Transverse colon (tissue), 4 donors: Measurements from ENCODE around the gene TMPRSS9. TPM values are rescaled to one million over a fixed set of nuclear protein-coding genes. Genes with fewer than 3 reads are reported as not detected.
"Not testable (repeated sequence)": the region's sequence is repeated elsewhere in the genome, so short reads cannot be mapped to it uniquely, and the experiment has no call there.

Experiments
- DNase-seq: peaks from one replicate; pipeline ENCODE4 v3.0.0-alpha.2; 2019
- H3K27ac ChIP-seq, 4 donors: fragments of 200-600 bp; sonication (generic); 2 replicates each; pipeline ENCODE4 v1.5.1; 2016 to 2018; ENCODE audit warnings: inconsistent platforms in 4 of 4
- H3K27me3 ChIP-seq: fragments of 200-600 bp; sonication (generic); 2 replicates; pipeline ENCODE4 v1.5.1; 2017; ENCODE audit warnings: inconsistent platforms
- H3K36me3 ChIP-seq, 4 donors: fragments of 200-600 bp; sonication (generic); 2 replicates each; pipeline ENCODE4 v1.5.1; 2017 to 2019; ENCODE audit warnings: inconsistent platforms in 4 of 4
- H3K4me1 ChIP-seq, 4 donors: fragments of 200-600 bp; sonication (generic); 2 replicates each; pipeline ENCODE4 v1.5.1; 2017 to 2020; ENCODE audit warnings: inconsistent platforms in 4 of 4
- H3K4me3 ChIP-seq, 4 donors: fragments of 200-600 bp; sonication (generic); 1 replicate in 1 of 4; 2 replicates in 3 of 4; pipeline versions ENCODE4 v1.5.1 to v1.6.1; 2017 to 2019; ENCODE audit warnings: inconsistent platforms in 4 of 4
- H3K9me3 ChIP-seq, 2 donors: fragments of 200-600 bp; sonication (generic); 2 replicates each; pipeline ENCODE4 v1.5.1; 2017 to 2019; ENCODE audit warnings: inconsistent platforms in 2 of 2
- EP300 ChIP-seq: sonication (generic); formaldehyde crosslinking; IDR thresholded peaks from one replicate; pipeline ENCODE4 v1.6.1; 2017; ENCODE audit warnings: antibody characterized with exemption, low read depth
- POLR2A ChIP-seq: fragments of 450-650 bp; IDR thresholded peaks from one replicate; pipeline ENCODE4 v1.6.1; 2016; ENCODE audit warnings: antibody characterized with exemption, mild to moderate bottlenecking, moderate library complexity
- POLR2AphosphoS5 ChIP-seq, 3 donors: sonication (generic); formaldehyde crosslinking; IDR thresholded peaks; one replicate each; pipeline ENCODE4 v1.6.1; 2016; ENCODE audit warnings: antibody characterized with exemption in 3 of 3
- WGBS, 2 donors: methylation state at CpG; one replicate each; pipeline ENCODE4 v1.1.5; 2018; ENCODE audit warnings: low coverage in 1 of 2; 5-methylcytosine and 5-hydroxymethylcytosine counted together
- in situ Hi-C, 4 donors: fragments of 200-750 bp; cut with MboI; loops; one replicate each; pipeline versions ENCODE4 v1.15.0 to v1.15.1; 2017; ENCODE audit warnings: low sequenced_read_pairs in 3 of 4, low pct_ligation_motif_present in 1 of 4, low pct_unique_long_range_greater_than_20kb in 1 of 4
- intact Hi-C: fragments of 100-400 bp; cut with DNase I; formaldehyde crosslinking; loops from one replicate; pipeline ENCODE4 v1.15.1; 2023; ENCODE audit warnings: low total_unique reads
- total RNA-seq, 4 donors: library from RNA; depleted of rRNA; stranded (reverse); fragments of >200 nt; gene quantifications; one replicate each; pipeline ENCODE4 v1.1.0, GENCODE V29; 2016
- TF ChIP-seq, protein P1 (sequence below), 5 experiments: fragments of 200-600 bp in 3 of 5; fragments of 450-650 bp in 2 of 5; sonication (generic) in 3 of 5; IDR thresholded peaks; 1 replicate in 2 of 5; 2 replicates in 3 of 5; pipeline ENCODE4 v1.5.1; 2016 to 2017; ENCODE audit warnings: antibody characterized with exemption in 5 of 5, inconsistent platforms in 3 of 5, mild to moderate bottlenecking in 2 of 5, moderate library complexity in 1 of 5

Gene TMPRSS9
- total RNA-seq, 4 donors from 2014 or later = 0.27 TPM; not detected in 3

GRCh38 chr19:2394054-2394441 lies 34.0 kb downstream of the TMPRSS9 start:
- intact Hi-C loops (no loop called here), in situ Hi-C loops (loop anchor here in 2 of 4 donors (25.0 kb wide), 1 partner anchor 107 kb away; the partner anchor contains the start of gene PEAK3 (in 2 of the 2))
- Histone ChIP-seq H3K9me3 (no peaks in the 10 kb centered on the region), H3K27me3 (no peaks in the 10 kb centered on the region), H3K36me3 (no peaks in the 10 kb centered on the region), H3K4me3 (peak overlapping the region in 1 of 4 donors; percentile 33), H3K27ac (peak overlapping the region; percentile 58 to 72 (median 66)), H3K4me1 (peaks cover 0 to 16% (median 12%) of the 10 kb centered on the region in 4 donors)
- no peak for TF ChIP-seq POLR2AphosphoS5 (IDR thresholded peaks at IDR 0.05)
- TF ChIP-seq EP300 = no peak
- TF ChIP-seq POLR2A = no peak
- TF ChIP-seq, protein P1, sequence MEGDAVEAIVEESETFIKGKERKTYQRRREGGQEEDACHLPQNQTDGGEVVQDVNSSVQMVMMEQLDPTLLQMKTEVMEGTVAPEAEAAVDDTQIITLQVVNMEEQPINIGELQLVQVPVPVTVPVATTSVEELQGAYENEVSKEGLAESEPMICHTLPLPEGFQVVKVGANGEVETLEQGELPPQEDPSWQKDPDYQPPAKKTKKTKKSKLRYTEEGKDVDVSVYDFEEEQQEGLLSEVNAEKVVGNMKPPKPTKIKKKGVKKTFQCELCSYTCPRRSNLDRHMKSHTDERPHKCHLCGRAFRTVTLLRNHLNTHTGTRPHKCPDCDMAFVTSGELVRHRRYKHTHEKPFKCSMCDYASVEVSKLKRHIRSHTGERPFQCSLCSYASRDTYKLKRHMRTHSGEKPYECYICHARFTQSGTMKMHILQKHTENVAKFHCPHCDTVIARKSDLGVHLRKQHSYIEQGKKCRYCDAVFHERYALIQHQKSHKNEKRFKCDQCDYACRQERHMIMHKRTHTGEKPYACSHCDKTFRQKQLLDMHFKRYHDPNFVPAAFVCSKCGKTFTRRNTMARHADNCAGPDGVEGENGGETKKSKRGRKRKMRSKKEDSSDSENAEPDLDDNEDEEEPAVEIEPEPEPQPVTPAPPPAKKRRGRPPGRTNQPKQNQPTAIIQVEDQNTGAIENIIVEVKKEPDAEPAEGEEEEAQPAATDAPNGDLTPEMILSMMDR (IDR thresholded peaks at IDR 0.05) = no peak
- 32 to 39% methylated on average over 6 to 8 of the region's 8 CpGs for WGBS, 2 donors
- no peak for DNase-seq

- no peaks in the 10 kb centered on the region for H3K9me3 ChIP-seq
- H3K36me3 ChIP-seq = no peaks in the 10 kb centered on the region
- H3K4me1 ChIP-seq = peaks cover 0 to 16% (median 12%) of the 10 kb centered on the region in 4 donors
- H3K27ac ChIP-seq = peak overlapping the region; percentile 58 to 72 (median 66)
- peak; percentile 72 for DNase-seq
- no peaks in the 10 kb centered on the region for H3K27me3 ChIP-seq
- intact Hi-C loops (no loop called here), in situ Hi-C loops (loop anchor here in 2 of 4 donors (25.0 kb wide), 1 partner anchor 107 kb away; the partner anchor contains the start of gene PEAK3 (in 2 of the 2))
- TF ChIP-seq POLR2AphosphoS5 (IDR thresholded peaks at IDR 0.05) = peak in 1 of 3 donors; percentile 33
- TF ChIP-seq EP300 = no peak
- TF ChIP-seq, protein P1 (IDR thresholded peaks at IDR 0.05) = no peak
- TF ChIP-seq POLR2A = no peak
- H3K4me3 ChIP-seq = peak overlapping the region in 2 of 4 donors; percentile 15 to 33
- 27 to 37% methylated on average over 10 to 27 of the region's 27 CpGs for WGBS, 2 donors
These were observed 34.6 kb downstream of the TMPRSS9 start for GRCh38 chr19:2394442-2395292.

- H3K36me3 ChIP-seq, intact Hi-C loops, H3K9me3 ChIP-seq, DNase-seq, H3K27me3 ChIP-seq, H3K4me3 ChIP-seq: not testable (repeated sequence)
- Histone ChIP-seq H3K4me1 (peaks cover 0 to 16% (median 12%) of the 10 kb centered on the region in 4 donors), H3K27ac (peak overlapping the region; percentile 58 to 72 (median 66))
- in situ Hi-C loops = loop anchor here in 2 of 4 donors (25.0 kb wide), 1 partner anchor 108 kb away; the partner anchor contains the start of gene PEAK3 (in 2 of the 2)
- WGBS, 2 donors = 80 to 100% methylated on average over 1 to 18 of the region's 18 CpGs
These were observed 35.3 kb downstream of the TMPRSS9 start for GRCh38 chr19:2395293-2395829.

- H3K9me3 ChIP-seq = not testable (repeated sequence)
These were observed 37.1 kb downstream of the TMPRSS9 start for GRCh38 chr19:2397173-2397572.

GRCh38 chr19:2398735-2399305 lies 38.8 kb downstream of the TMPRSS9 start:
- Histone ChIP-seq H3K36me3 (no peaks in the 10 kb centered on the region), H3K27me3 (no peaks in the 10 kb centered on the region), H3K4me1 (peaks cover 0 to 24% (median 15%) of the 10 kb centered on the region in 4 donors), H3K9me3 (no peaks in the 10 kb centered on the region), H3K4me3 (no peak overlapping the region), H3K27ac (no peak overlapping the region)
- no peak for DNase-seq
- intact Hi-C loops (no loop called here), in situ Hi-C loops (loop anchor here in 2 of 4 donors (25.0 kb wide), 1 partner anchor 112 kb away; the partner anchor contains the start of gene PEAK3 (in 2 of the 2))
- TF ChIP-seq, protein P1 (IDR thresholded peaks at IDR 0.05) = no peak
- TF ChIP-seq EP300 = no peak
- no peak for TF ChIP-seq POLR2AphosphoS5 (IDR thresholded peaks at IDR 0.05)
- TF ChIP-seq POLR2A = no peak
- 89 to 94% methylated on average over 2 to 14 of the region's 14 CpGs for WGBS, 2 donors

More at GRCh38 chr19:2397173-2397572, 37.1 kb downstream of the TMPRSS9 start:
- H3K27ac ChIP-seq, H3K27me3 ChIP-seq, H3K4me3 ChIP-seq, intact Hi-C loops, DNase-seq, H3K36me3 ChIP-seq: not testable (repeated sequence)
- 92 to 94% methylated on average over 2 to 7 of the region's 7 CpGs for WGBS, 2 donors
- H3K4me1 ChIP-seq = peaks cover 0 to 16% (median 12%) of the 10 kb centered on the region in 4 donors
- in situ Hi-C loops = loop anchor here in 2 of 4 donors (25.0 kb wide), 1 partner anchor 110 kb away; the partner anchor contains the start of gene PEAK3 (in 2 of the 2)
